ENCODE data around the gene ORM2.

ORM2 gene

DNA sequence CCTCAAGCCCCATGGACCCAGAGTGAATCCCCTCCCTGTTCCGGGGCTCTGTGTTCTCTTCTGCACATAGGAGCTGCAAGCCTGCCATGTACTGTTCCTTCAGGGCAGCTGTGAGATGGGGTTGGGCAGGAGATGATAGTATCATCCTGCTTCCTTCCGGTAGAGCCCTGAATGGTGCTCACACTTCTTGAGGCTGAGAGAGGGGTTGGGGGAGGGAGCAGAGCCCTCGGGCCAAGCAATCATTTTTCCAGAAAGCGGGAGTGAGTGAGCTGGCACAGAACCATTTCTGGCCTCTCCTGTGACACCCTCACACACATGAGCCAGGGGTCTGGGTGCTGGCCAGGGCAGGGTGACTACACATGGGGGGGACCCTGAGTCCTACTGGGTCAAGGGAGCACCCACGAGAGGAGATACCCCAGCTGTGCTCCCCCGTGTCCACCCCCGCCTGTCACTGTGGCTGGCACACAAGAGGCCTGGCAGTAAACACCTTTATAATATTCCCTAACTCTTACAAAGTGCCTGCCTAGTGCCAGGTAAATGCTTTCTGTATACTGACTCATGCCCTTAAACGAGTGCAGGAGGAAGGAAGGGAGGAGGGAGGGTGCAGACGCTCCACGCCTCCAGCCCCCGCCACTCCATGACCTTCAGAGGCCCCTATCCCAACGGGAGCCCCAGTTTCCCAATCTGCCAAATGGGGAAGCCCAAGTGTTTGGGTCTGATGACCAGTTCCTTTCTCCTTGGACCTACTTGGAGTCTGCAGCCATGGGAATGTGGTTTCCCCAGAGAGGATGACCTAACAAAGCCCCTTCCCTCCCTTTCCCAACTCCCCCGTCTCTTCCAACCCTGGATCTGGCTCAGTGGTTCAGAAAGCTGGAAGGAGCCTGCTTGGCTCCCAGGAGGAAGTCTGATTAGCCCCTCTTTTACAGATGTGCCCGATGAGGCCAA, 42.6 kb downstream of the ORM2 start:
- no peak for DNase-seq

DNA sequence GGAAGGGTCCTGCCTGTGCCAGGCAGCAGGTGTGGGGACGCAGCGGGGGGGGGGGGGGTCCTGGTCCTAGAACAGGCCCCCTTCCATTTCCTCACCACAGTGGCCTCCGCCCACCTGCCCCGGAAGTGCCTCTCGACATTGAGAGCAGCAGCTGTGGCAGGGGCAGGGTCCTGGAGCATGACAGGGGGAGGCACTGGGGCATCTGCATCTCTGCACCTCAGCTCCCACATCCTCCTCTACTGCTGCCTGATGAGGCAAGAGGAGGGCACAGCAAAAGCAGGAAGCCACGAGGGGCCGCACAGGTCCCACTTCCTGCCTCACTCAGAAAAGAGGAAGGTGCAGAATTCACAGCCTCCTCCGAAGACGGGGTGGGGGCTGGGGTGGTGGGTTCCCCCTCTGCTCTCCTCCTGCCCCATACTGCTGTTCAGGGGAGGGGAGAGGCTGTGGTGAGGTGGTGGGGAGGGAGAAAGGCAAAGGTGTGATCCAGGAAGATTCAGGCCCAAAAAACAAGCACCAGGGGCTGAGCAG, 43.3 kb downstream of the ORM2 start:
- no peak for DNase-seq

DNA sequence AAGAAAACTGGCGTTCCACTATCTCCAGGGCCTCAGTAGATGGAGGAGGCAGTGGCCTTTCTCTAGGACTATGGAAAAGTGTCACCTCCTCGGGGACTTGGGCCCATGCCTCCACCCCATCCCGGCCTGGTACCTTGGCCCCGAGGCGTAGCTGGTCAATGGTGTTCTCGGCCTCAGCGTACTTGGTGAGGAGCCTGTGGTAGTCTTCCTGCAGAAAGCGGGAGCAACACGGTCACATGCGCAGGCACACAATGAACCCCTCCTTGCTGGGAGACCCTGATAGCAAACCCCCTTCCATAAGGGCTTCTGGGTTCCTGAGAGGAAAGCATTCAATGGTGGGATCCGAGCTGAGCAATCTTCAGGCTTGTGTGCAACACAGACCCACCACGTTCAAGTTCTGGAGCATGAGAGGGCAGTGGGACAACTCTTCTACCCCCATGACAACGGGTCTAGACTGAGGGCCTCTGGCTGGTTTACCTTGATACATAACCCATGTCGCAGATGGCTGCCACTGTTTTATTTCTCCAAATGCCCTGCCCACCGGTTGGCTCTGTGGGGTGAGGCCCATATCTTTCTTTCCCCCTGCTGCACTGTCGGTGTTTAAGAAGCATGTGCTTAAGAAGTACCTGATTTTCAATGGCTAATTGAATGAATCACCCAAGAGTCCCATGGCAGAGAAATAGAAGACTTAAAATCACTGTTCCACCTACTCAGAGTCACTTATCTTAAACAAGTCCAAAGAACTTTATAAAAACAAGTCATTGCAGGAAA, 44.5 kb downstream of the ORM2 start:
- no peak for DNase-seq

DNA sequence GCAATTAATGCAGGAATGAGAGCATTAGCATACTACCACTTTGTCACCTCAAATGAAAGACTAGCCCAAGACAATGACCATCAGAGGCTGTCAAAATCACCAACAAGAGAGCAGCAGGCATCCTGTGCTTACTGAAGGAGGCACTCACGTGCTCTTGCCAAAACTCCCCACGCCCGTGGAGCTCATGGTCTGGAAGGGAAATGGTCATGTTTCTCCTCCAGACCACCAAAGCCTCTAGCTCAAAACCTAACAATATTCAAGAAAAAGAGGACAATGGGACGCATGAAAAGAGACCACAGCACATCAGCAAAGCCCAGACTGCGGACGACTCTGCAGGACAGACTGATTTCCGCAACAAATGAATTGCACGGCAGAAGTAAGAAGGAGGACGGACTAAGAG, 45.3 kb downstream of the ORM2 start:
- DNase-seq = no peak

DNA sequence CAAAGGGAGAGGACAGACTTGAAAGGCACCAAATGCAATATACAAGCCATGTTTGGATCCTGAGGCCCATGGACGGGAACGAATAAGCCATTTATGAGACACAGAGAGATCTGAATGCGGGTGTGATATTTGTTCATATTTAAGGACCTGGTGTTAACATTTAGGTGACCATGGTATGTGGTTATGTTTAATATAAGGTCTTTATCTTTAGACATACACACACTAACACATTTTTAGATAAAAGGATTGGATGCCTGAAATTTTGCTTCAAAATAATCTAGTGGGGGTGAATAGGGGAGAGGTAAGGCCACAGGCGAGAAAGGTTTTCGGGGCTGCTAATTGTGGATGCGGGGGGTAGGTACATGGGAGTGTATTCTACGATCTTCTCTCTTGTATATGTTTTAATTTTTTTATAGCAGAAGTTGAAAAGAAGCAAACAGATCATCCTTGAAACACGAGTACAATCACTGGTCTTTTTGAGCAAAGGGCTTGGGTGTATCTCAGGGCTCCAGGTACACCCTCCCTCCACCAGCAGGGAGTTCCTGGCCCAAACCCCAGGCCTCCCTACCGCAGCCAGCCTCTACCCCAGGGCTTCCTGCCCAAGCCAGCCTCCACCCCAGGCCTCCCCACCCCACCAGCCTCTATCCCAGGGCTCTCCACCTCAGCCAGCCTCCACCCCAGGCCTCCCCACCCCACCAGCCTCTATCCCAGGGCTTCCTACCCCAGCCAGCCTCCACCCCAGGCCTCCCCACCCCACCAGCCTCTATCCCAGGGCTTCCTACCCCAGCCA, 45.9 kb downstream of the ORM2 start:
- no peak for DNase-seq

DNA sequence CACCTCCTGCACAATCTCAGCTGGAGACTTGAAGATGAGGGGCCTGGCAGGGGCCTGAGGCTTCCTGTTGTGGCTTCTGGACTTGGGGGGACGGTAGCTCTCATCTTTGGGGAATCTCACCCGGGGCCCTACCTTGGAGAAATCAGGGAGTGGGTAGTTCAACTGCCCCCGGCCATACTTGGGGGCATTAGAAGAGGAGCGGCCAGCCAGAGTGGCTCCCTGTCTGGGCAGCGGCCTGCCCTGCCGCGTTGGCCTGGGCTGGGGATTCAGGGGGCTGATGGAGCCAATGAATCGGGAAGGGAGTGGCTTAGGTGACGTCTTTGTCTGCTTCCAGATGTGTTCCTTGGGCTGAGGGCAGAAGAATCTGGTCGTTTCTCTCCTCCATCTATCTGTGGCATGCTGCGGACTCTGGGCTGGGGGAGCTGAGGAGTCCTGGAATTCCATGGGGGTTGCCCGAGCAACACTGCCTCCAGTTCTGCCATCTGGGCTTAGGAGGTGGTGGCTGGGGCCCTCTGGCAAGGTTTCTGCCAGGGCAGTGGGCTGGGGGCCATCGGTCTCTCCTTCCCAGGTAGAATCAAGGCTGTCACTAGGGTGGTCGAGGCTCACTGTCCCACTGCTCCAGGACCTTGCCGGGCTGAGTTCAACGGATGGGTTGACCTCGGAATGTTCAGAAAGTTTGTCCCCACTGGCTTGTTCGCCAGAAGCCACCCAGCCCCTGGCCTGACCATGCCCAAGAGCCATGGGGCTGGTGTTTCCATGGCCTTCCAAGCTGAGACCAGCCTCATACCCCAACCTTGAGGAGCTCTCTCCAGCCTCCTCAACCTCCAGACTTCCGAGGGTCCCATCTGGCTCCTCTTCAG, 47.1 kb downstream of the ORM2 start:
- DNase-seq = no peak

DNA sequence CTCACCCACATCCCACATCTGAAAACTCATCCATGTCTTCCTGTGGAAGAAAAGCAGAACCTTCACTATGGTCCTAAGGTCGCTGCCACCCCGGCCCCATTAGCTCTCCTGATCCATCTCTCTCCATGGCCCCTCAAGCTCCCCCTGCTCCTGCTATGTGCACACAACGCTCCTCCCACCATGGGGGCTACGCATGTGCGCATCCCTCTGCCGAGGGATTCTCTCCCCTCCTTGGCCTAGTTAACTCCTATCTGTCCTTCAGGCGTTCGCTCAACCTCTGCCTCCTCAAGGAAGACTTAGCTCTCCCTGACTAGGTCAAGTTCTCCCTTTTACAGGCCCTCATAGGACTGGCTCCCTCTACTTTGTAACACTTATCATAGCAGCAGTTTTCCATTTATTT, 48.3 kb downstream of the ORM2 start:
- DNase-seq = no peak

DNA sequence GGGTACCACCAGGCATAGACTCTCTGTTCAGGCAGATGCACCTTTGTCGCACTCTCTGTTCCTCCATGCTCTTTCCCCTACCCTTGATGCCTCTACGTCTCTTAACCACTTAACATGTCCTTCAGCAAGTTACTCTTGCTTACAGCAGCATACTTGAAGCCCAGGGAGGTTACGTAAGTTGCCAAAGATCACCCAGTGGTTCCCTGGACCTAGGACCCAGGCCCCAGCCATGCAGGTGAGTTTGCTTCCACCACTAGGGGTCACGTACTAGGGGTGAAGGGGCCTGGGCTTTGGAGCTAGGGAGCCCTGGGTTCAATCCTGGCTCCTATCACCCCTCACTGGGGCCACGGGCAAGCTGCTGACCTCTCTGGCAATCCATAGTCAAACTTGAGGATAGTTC, 49.2 kb downstream of the ORM2 start:
- DNase-seq = no peak

Measured in DMS 273 treated with DMSO at 0.1 percent for 48 hours (cell line).